DND-41 (cell line): ENCODE results near the gene ATAD5.

ENCODE experiments used
- ATAC-seq: fragments of 200-7000 bp; cut with Tn5 transposase; 3 replicates; pipeline ENCODE4 v1.9.1; 2021; ENCODE audit warnings: low read depth; ENCODE audit not compliant: insufficient read depth
- DNase-seq: peaks from one replicate; pipeline ENCODE4 v3.0.0-alpha.2; 2020
- H2AFZ ChIP-seq: 2 replicates; pipeline ENCODE4 v1.6.0; 2012; ENCODE audit warnings: low read depth, low read length
- H3K27ac ChIP-seq: 2 replicates; pipeline ENCODE4 v1.5.1; 2012; ENCODE audit warnings: low read length, inconsistent platforms
- H3K27me3 ChIP-seq: fragments of 200-600 bp; sonication (generic); 2 replicates; pipeline ENCODE4 v1.6.0; 2012; ENCODE audit warnings: low read length, mild to moderate bottlenecking, inconsistent platforms; ENCODE audit not compliant: insufficient read depth, poor library complexity
- H3K36me3 ChIP-seq: 2 replicates; pipeline ENCODE4 v1.5.1; 2012; ENCODE audit warnings: low read length, inconsistent platforms; ENCODE audit not compliant: insufficient read depth
- H3K4me1 ChIP-seq: 2 replicates; pipeline ENCODE4 v1.5.1; 2012; ENCODE audit warnings: mild to moderate bottlenecking, low read length; ENCODE audit not compliant: insufficient read depth
- H3K4me2 ChIP-seq: 2 replicates; pipeline ENCODE4 v1.6.0; 2012; ENCODE audit warnings: mild to moderate bottlenecking, moderate library complexity, low read length, inconsistent platforms; ENCODE audit not compliant: insufficient read depth
- H3K4me3 ChIP-seq, 2 experiments: fragments of 200-600 bp in 1 of 2; shearing (Covaris generic) in 1 of 2; 2 replicates each; pipeline ENCODE4 v1.5.1; 2012 to 2016; ENCODE audit warnings: inconsistent platforms in 2 of 2, low read length in 2 of 2, mild to moderate bottlenecking in 2 of 2, low read depth in 1 of 2, moderate library complexity in 1 of 2
- H3K79me2 ChIP-seq: 2 replicates; pipeline ENCODE4 v1.6.0; 2012; ENCODE audit warnings: low read length, inconsistent platforms; ENCODE audit not compliant: insufficient read depth
- H3K9ac ChIP-seq: 2 replicates; pipeline ENCODE4 v1.6.0; 2012; ENCODE audit warnings: low read depth, mild to moderate bottlenecking, inconsistent platforms, low read length, moderate library complexity
- H3K9me3 ChIP-seq: 2 replicates; pipeline ENCODE4 v1.5.1; 2012; ENCODE audit warnings: low read length, moderate library complexity, mild to moderate bottlenecking, inconsistent platforms; ENCODE audit not compliant: insufficient read depth, severe bottlenecking
- H4K20me1 ChIP-seq: 2 replicates; pipeline ENCODE4 v1.6.0; 2012; ENCODE audit warnings: low read length; ENCODE audit not compliant: insufficient read depth
- EZH2 ChIP-seq: IDR thresholded peaks from 3 replicates; pipeline ENCODE4 v1.6.1; 2012; ENCODE audit warnings: borderline replicate concordance, low read depth, mild to moderate bottlenecking, moderate library complexity, low read length, inconsistent platforms; ENCODE audit not compliant: severe bottlenecking
- TF ChIP-seq, protein P1 (sequence below): IDR thresholded peaks from 2 replicates; pipeline ENCODE4 v1.5.1; 2012; ENCODE audit warnings: borderline replicate concordance, low read length, moderate library complexity, mild to moderate bottlenecking; ENCODE audit not compliant: poor library complexity, severe bottlenecking; ENCODE audit errors: extremely low read depth

ATAD5 gene

DNA sequence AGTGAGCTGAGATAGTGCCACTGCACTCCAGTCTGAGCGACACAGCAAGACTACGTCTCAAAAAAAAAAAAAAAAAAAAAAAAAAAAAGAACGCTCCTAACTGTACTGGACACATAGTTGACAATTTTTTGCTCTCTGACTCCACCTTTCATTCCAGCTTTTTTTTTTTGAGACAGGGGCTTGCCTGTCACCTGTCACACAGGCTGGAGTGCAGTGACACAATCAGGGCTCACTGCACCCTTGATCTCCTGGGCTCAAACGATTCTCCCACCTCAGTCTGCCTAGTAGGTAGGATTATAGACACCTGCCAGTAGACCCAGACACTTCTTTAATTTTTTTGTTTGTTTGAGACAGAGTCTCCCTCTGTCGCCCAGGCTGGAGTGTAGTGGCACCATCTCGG, 4.7 kb upstream of the ATAD5 start:
- ATAC-seq (no peak), DNase-seq (no peak)
- H3K9me3 ChIP-seq = no peaks in the 10 kb centered on the region
- H3K36me3 ChIP-seq = no peaks in the 10 kb centered on the region; the same call in 1 of the 2 replicates
- no peak overlapping the region for H3K4me3 ChIP-seq
- TF ChIP-seq, protein P1, sequence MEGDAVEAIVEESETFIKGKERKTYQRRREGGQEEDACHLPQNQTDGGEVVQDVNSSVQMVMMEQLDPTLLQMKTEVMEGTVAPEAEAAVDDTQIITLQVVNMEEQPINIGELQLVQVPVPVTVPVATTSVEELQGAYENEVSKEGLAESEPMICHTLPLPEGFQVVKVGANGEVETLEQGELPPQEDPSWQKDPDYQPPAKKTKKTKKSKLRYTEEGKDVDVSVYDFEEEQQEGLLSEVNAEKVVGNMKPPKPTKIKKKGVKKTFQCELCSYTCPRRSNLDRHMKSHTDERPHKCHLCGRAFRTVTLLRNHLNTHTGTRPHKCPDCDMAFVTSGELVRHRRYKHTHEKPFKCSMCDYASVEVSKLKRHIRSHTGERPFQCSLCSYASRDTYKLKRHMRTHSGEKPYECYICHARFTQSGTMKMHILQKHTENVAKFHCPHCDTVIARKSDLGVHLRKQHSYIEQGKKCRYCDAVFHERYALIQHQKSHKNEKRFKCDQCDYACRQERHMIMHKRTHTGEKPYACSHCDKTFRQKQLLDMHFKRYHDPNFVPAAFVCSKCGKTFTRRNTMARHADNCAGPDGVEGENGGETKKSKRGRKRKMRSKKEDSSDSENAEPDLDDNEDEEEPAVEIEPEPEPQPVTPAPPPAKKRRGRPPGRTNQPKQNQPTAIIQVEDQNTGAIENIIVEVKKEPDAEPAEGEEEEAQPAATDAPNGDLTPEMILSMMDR = no peak
- no peak for TF ChIP-seq EZH2
- H3K9ac ChIP-seq = no peak overlapping the region
- H3K4me1 ChIP-seq = peaks cover 39% of the 10 kb centered on the region
- H3K4me2 ChIP-seq = no peak overlapping the region
- H3K79me2 ChIP-seq = peaks cover 28% of the 10 kb centered on the region
- no peak overlapping the region for H2AFZ ChIP-seq
- no peaks in the 10 kb centered on the region for H3K27me3 ChIP-seq
- H4K20me1 ChIP-seq = no peaks in the 10 kb centered on the region
- no peak overlapping the region for H3K27ac ChIP-seq

DNA sequence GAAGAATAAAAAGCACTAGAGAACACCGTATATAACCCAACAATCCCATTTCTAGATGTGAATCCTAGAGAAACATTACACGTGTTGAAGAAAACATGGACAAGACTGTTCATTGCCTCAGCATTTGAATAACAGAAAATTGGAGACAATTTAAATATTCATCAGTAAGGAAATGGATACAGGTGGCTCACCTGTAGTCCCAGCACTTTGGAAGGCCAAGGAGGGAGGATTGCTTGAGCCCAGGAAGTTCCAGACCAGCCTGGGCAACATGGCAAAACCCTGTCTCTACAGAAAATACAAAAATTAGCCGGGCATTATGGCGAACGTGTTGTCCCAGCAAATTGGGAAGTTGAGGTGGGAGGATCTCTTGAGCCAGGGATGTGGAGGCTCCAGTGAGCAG, 2.7 kb upstream of the ATAD5 start:
- Histone ChIP-seq H2AFZ (no peak overlapping the region), H3K36me3 (peaks cover under 1% of the 10 kb centered on the region; the same call in 1 of the 2 replicates), H3K9ac (no peak overlapping the region)

DNA sequence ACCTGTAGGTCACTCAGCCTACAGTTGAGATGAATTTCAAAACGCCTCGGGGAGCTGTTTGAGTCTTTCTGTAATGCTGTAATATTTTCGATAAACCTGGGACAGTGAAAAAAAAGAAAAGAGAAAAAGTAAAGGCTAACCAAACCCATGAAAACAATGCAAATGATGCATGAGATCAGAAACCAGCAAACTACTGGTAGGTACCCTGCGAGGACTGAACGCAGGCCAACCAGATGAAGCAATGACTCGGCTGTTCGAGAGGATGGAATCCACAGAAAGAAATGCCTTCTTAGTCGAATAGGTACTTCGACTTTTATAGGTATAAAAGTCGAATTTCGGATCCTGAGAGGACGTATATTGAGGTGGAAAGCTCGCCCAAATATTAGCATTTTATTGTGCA, 509 bp upstream of the ATAD5 start:
- no peak for TF ChIP-seq EZH2
- TF ChIP-seq, protein P1 = no peak
- Histone ChIP-seq H3K79me2 (peaks cover 43% of the 10 kb centered on the region), H3K9ac (peak overlapping the region; percentile 87), H2AFZ (peak overlapping the region; percentile 81), H4K20me1 (peaks cover 11% of the 10 kb centered on the region; the same call in 1 of the 2 replicates), H3K4me3 (peak overlapping the region; percentile 79 to 89; a peak in 3 of 4 replicates), H3K36me3 (peaks cover 22% of the 10 kb centered on the region), H3K27ac (peak overlapping the region; percentile 85), H3K4me1 (peaks cover 42% of the 10 kb centered on the region), H3K9me3 (no peaks in the 10 kb centered on the region), H3K4me2 (peak overlapping the region; percentile 78), H3K27me3 (no peaks in the 10 kb centered on the region)
- 0 out of 3 replicates have a peak, but pooled peaks have one; percentile 30 for ATAC-seq
- DNase-seq = peak; percentile 32

More for the DNA sequence above, 2.7 kb upstream of the ATAD5 start:
- Histone ChIP-seq H3K4me1 (peaks cover 37% of the 10 kb centered on the region), H3K27ac (no peak overlapping the region), H4K20me1 (peaks cover 9% of the 10 kb centered on the region; the same call in 1 of the 2 replicates), H3K4me2 (no peak overlapping the region), H3K27me3 (no peaks in the 10 kb centered on the region), H3K79me2 (peaks cover 27% of the 10 kb centered on the region), H3K9me3 (no peaks in the 10 kb centered on the region), H3K4me3 (no peak overlapping the region)
- DNase-seq (no peak), ATAC-seq (no peak)
- TF ChIP-seq EZH2 = no peak
- TF ChIP-seq, protein P1 = no peak
